ENCODE data around the gene ORC3.
A peak's percentile ranks its signal among the peaks of the same experiment; 100 is the strongest.

The ORC3 gene

DNA sequence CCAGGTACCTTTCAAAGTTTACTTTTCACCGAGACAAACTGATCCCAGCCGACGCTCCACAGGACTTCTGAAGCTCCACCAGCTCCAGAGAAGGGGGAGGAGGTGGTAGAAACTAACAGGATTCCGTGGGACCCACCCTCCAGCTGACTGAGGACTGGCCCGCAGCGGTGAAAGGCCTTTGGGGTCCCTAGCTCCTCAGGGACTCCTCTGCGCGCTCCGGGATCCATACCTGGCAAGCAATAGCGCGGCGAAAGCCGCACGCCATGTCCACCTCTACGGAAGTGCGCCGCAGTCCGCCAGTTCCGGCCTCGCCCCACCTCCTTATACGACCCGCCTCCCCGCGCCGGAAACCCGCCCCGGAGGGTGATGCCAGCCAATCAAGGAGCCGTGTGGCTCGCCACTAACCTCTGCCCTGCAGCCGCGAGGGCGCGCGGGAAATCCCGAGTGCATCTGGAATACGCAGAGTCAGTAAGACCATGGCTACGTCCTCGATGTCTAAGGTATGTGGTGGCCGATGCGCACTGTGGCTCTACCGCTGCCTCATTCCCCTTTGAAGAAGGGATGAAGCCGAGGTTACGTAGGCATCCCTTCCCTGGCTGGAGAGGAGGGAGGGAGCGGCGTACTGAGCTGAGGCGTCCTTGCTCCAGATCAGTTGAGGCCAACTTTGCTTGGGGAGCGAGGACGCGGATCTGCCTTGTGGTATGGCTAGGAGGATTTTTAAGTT, at the start of gene ORC3, which contains the start of gene RARS2:
Gene ORC3 (plus strand): TSS at position 443 of the 724 bp plus-strand sequence. CDS start 34 bp downstream, at position 477.
Gene RARS2 (minus strand): TSS at position 295 of the 724 bp plus-strand sequence. CDS start 30 bp downstream, at position 265.
- FAIRE-seq (no peak), DNase-seq (ENCODE audit: low spot score) (peak; percentile 95)

DNA sequence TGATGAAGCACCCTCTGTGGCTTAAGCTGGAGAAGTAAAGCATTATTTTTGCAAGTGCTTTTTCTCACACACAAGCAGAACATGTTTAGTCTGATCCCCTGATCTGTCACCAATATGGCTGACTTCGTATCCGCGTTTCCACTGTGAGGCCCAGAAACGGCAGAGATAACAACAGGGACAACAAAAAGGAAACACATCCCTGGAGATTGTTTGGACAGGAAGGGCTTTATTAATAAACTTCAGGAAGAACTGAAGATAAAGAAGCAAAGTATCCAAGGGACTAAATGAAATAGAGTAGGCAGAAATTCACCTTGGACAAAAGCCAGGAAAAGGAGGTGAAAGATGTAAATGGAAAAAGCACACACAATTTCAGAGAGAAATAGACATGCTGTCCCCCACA, 49.4 kb upstream of the ORC3 start:
- DNase-seq (ENCODE audit: low spot score) (no peak), FAIRE-seq (no peak)

DNA sequence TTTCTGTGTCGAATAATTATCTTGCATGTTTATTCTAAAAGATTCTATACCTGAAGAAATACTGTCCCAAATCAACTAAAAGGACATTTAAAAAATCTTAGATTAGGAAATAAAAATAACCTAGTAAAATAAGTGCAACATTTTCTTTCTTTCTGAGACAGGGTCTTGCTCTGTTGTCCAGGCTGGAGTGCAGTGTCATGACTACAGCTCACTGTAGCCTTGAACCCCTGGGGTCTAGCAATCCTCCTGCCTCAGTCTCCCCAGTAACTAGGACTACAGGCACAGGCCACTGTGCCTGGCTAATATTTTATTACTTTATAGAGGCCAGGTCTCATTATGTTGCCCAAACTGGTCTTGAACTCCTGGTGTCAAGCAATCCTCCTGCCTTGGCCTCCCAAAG, 48.9 kb upstream of the ORC3 start:
- FAIRE-seq, result no peak
- no peak for DNase-seq (ENCODE audit: low spot score)

DNA sequence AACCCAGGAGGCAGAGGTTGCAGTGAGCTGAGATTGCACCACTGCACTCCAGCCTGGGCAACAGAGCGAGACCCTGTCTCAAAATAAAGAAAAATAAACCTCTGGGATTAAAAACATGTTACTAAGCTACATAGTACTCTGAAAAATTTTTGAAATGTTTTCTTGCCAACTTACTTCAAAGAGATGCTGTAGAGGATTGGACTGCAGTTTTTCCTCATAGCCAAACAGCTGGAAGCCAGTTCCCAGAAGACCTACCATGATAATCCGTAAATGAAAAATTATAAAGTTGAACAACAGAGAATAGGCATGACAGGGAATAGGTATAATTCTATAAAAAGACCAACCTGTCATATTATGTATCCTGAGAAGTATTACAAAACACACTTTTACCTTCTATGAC, 48.2 kb upstream of the ORC3 start:
- DNase-seq (ENCODE audit: low spot score), result no peak
- FAIRE-seq, result no peak

- FAIRE-seq (no peak), DNase-seq (ENCODE audit: low spot score) (no peak)
Observed at GRCh38 chr6:87543696-87544473, 46.0 kb upstream of the ORC3 start.

DNA sequence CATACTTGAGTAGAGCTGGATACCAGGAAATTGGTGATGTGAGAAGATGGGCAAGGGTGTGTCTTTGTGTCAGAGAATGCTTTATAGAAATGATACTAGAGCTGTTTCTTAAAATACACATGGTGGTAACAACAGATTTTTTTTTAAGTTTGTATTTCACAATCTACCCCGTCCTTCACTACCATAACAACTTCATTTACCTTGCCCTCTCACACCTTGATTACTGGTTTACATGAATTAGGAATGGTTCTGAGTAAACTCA, 45.5 kb upstream of the ORC3 start:
- no peak for FAIRE-seq

DNA sequence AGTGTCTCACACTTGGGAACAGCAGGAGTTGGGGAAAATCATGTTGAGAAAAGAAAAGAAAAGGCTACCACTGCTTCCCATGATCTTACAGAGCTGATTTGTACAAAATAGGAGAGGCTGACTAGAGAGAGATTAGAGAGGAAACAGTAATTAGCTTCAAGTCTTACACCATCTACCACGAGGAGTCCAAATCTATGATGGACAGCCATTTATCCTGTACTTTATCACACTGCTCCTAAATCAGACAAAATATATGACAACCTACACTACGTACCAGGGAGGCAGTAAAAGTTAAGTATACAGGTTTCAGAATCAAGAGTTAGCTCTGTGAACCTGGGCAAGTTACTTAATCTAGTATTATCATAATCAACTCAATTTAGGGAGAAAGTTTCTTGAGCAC, 38.1 kb upstream of the ORC3 start:
- no peak for DNase-seq (ENCODE audit: low spot score)
- no peak for FAIRE-seq

More for the DNA sequence above, 45.5 kb upstream of the ORC3 start:
- DNase-seq (ENCODE audit: low spot score), result no peak

GRCh38 chr6:87553159-87553765, 36.7 kb upstream of the ORC3 start:
- no peak for FAIRE-seq
- no peak for DNase-seq (ENCODE audit: low spot score)

- FAIRE-seq (no peak), DNase-seq (ENCODE audit: low spot score) (no peak)
Observed at GRCh38 chr6:87555506-87555905, 34.4 kb upstream of the ORC3 start.

GRCh38 chr6:87558446-87558845, 31.5 kb upstream of the ORC3 start:
- FAIRE-seq, result no peak
- DNase-seq (ENCODE audit: low spot score), result no peak

DNA sequence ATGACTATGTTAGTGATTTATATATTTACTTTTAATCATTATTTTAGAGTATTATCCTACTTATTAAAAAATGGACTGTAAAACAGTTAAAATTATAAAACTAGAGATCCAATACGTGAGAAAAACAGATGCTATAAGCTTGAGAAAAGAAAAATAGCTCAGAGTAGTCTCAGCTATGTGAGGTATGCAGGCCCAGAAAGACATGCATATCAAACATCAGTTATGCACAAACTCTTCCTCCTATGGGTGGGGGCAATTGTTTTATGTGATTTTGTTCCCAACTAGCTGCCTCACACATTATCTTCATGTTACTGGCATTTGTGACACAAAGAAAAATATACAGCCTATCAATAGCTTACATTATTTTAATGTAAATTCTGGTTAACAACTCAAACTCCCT, 28.9 kb upstream of the ORC3 start:
- FAIRE-seq (no peak), DNase-seq (ENCODE audit: low spot score) (no peak)

DNA sequence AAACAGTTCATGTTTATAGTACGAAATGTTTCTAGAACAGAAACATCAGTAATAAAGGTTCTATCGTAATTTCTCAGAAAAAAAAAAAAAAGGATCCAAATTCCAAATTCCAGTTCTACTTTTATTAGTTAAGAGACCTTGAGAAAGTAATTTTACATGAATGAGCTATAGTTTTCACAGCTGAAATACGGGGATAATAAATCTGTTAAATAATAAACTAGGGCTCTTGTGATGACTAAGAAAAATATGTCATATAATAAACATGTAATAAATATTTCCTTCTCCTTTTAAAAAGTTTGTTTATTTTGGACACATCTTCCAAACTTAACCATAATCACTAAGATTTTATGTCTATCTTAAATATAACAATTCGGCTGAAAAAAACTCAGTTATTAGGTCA, 17.9 kb upstream of the ORC3 start:
- no peak for DNase-seq (ENCODE audit: low spot score)
- no peak for FAIRE-seq

GRCh38 chr6:87572883-87573282, 17.1 kb upstream of the ORC3 start:
- no peak for DNase-seq (ENCODE audit: low spot score)
- FAIRE-seq, result no peak

- FAIRE-seq, result no peak
Observed at GRCh38 chr6:87573307-87574024, 16.5 kb upstream of the ORC3 start.

DNA sequence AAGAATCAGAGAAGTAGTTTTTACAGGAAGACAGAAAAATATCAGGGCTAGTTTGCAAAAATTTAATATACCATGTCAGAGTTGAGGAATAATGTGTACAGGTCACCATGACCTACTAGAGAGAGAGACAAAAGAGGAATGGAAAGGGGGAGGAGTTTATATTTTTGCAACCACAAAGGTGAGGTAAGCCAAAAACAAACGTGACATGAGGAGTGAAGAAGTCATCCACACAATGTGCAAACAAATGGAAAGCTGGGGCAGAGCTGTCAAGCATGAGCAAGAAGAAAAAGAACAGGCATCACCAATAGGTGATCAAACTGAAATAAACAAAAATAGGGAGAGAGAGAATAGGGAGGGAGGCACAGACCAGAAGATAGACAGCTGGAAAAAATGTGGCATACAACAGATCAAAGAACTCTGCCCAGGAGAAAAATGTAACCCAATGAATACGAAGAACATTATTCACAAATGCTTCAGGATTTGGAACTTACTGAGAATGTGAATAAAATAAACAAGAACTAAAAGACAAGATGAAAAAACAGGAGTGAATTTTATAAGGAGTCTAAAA, 15.6 kb upstream of the ORC3 start:
- DNase-seq (ENCODE audit: low spot score) (no peak), FAIRE-seq (no peak)

More at GRCh38 chr6:87573307-87574024, 16.5 kb upstream of the ORC3 start:
- DNase-seq (ENCODE audit: low spot score), result no peak

- no peak for FAIRE-seq
- no peak for DNase-seq (ENCODE audit: low spot score)
Observed at GRCh38 chr6:87575423-87575822, 14.5 kb upstream of the ORC3 start.

GRCh38 chr6:87583822-87584221, 6.1 kb upstream of the ORC3 start:
- FAIRE-seq (no peak), DNase-seq (ENCODE audit: low spot score) (no peak)

- DNase-seq (ENCODE audit: low spot score) (no peak), FAIRE-seq (no peak)
Observed at GRCh38 chr6:87586371-87587077, 3.4 kb upstream of the ORC3 start.

DNA sequence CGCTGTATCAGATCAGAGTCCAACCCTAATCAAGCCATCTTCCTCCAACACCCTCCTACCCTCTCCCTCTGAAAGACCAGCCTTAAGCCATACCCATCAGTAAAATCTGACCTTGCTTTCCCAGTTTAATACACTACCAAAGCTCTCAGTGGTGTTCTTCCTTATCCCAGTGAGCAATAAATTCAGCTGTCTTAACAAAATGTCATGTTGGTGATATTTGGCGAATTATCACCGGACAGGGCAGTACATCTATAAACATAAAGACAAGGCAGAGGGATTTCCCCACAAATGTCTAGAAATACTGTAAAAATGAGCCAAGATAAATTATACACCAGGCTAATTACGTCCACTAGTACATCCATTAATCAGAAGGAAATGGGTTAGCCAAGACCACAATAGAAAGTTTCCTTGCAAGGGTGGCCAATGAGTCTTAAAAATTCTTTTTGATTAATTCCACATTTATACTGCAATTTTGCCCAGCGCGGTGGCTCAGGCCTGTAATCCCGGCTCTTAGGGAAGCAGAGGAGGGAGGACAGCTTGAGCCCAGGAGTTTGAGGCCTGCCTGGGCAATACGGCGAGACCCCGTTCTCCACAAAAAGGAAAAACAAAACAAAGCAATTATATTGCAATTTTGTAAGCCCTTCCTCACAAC, 1.1 kb upstream of the ORC3 start:
- FAIRE-seq, result no peak
- DNase-seq (ENCODE audit: low spot score), result no peak

DNA sequence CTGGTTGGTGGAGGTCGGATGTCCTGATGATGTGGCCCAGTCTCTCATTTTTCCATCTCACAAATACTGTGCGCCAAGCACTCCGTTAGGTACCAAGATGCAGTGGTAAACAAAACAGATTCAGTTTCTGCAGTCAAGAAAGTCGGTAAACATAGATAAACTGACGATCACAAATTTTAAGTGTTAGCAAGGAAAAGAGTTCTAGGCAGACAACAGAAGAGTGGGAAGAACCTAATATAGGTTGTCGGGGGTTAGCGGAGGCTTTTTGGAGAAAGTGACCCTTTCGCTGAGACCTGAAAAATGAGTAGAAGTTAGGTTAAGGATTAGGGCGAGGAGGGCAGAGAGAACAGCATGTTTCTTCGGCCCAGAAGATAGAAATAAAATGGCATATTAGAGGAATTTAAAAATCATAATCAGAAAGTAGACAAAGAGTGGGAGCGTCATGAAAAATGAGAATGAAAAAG, 514 bp downstream of the ORC3 start:
- DNase-seq (ENCODE audit: low spot score) (no peak), FAIRE-seq (no peak)

Measured in urothelium cell line (cell line).